ENCODE results near the gene RUBCNL.

DNA sequence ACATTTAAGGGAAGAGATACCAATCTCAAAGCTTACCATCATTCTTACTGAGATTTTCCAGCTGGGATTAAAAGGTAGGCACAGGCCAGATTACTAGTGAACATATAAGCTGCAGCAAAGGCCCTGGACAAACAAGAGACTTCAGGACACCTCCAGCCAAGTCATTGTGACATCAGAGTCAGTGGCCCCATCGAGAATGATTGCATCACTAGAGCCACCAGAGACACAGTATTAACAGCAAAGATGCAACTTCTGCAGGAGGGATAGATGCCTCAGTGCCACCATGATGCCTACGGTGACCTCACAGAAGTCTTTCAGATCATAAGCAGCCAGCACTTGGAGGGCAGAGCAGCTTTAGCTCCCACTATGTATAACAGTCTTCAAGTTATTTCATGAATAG lies 8.6 kb downstream of the RUBCNL start:
- TF ChIP-seq EZH2 (IDR thresholded peaks at IDR 0.05; ENCODE audit: low read length) = no peak
- TF ChIP-seq, protein P1, sequence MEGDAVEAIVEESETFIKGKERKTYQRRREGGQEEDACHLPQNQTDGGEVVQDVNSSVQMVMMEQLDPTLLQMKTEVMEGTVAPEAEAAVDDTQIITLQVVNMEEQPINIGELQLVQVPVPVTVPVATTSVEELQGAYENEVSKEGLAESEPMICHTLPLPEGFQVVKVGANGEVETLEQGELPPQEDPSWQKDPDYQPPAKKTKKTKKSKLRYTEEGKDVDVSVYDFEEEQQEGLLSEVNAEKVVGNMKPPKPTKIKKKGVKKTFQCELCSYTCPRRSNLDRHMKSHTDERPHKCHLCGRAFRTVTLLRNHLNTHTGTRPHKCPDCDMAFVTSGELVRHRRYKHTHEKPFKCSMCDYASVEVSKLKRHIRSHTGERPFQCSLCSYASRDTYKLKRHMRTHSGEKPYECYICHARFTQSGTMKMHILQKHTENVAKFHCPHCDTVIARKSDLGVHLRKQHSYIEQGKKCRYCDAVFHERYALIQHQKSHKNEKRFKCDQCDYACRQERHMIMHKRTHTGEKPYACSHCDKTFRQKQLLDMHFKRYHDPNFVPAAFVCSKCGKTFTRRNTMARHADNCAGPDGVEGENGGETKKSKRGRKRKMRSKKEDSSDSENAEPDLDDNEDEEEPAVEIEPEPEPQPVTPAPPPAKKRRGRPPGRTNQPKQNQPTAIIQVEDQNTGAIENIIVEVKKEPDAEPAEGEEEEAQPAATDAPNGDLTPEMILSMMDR (optimal IDR thresholded peaks at IDR 0.05 in 1 of 3, IDR thresholded peaks at IDR 0.05 in 1 of 3, conservative IDR thresholded peaks at IDR 0.05 in 1 of 3; ENCODE audit: extremely low read depth in 1 of 3, insufficient read depth in 2 of 3, low read length in 3 of 3) = no peak

All from keratinocyte (primary cell).